ENCODE results near the gene CFAP221. TPM values are rescaled to one million over a fixed set of nuclear protein-coding genes. Genes with fewer than 3 reads are reported as not detected.

CFAP221 gene
- total RNA-seq, 3 donors from 2014 or later = 0.98 to 3.5 TPM; not detected in 1

DNA sequence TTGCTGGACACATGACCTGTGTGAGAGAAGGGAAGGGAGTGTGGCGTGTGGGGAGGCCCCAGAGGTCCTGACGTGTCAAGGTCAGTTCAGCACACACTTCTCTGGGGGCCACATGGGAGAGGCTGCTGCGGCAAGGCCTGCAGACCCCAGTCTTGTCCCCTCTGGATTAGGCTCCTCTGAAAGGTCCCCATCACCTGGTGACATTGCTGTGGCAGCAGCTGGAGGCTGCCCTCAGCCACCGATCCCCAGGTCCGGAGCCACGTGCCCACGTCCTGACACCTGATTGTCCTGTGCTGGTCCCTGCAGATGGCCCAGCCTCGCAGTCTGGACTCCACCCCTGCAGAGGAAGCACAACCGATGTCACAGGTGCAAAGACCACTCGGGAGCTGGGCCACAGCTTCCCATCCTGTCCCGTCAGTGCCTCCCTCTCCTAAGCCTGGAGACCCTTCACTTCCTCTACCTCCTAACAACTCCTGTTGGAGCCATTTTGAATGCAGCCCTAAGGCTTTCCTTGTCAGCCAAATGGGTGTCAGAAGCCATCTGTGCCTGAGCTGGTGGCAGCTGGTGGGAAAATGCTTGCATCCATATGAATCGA lies 147.5 kb downstream of the CFAP221 start:
- no peaks in the 10 kb centered on the region for H3K27me3 ChIP-seq
- TF ChIP-seq POLR2A (IDR thresholded peaks at IDR 0.05) = no peak
- no peak for TF ChIP-seq POLR2AphosphoS5 (IDR thresholded peaks at IDR 0.05)
- TF ChIP-seq, protein P1, sequence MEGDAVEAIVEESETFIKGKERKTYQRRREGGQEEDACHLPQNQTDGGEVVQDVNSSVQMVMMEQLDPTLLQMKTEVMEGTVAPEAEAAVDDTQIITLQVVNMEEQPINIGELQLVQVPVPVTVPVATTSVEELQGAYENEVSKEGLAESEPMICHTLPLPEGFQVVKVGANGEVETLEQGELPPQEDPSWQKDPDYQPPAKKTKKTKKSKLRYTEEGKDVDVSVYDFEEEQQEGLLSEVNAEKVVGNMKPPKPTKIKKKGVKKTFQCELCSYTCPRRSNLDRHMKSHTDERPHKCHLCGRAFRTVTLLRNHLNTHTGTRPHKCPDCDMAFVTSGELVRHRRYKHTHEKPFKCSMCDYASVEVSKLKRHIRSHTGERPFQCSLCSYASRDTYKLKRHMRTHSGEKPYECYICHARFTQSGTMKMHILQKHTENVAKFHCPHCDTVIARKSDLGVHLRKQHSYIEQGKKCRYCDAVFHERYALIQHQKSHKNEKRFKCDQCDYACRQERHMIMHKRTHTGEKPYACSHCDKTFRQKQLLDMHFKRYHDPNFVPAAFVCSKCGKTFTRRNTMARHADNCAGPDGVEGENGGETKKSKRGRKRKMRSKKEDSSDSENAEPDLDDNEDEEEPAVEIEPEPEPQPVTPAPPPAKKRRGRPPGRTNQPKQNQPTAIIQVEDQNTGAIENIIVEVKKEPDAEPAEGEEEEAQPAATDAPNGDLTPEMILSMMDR (IDR thresholded peaks at IDR 0.05) = no peak
- H3K4me3 ChIP-seq = no peak overlapping the region
- peaks cover 4 to 16% of the 10 kb centered on the region in 2 donors for H3K4me1 ChIP-seq
- H3K27ac ChIP-seq = no peak overlapping the region
- intact Hi-C loops (cut with DNase I; ENCODE audit: low total_unique reads) = no loop called here
- no peaks in the 10 kb centered on the region for H3K9me3 ChIP-seq
- no peak for DNase-seq (ENCODE audit: low spot score in 2 of 2)
- H3K36me3 ChIP-seq = no peaks in the 10 kb centered on the region

DNA sequence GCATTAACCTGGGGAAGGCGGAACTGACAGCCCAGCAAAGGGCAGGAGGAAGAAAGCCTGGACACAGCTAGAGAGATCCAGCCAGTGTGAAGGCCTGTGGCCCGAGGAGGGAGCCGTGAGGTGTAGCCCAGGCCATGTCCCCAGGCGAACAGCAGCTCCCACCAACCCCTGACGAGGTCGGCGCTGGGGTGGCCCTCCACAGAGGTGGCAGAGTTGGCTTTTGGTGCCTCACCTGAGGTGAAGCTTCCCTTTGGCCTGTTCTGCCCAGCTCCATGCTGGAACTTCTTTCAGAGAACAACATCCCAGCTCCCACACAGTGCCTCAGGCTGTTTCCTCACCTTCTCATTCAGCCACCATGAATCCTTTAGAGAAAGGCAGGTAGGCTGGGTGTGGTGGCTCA lies 148.1 kb downstream of the CFAP221 start:
- Histone ChIP-seq H3K27me3 (no peaks in the 10 kb centered on the region), H3K4me3 (no peak overlapping the region), H3K36me3 (no peaks in the 10 kb centered on the region), H3K9me3 (no peaks in the 10 kb centered on the region), H3K27ac (no peak overlapping the region), H3K4me1 (peaks cover 4 to 16% of the 10 kb centered on the region in 2 donors)
- intact Hi-C loops (cut with DNase I; ENCODE audit: low total_unique reads) = no loop called here
- no peak for DNase-seq (ENCODE audit: low spot score in 2 of 2)
- TF ChIP-seq, protein P1 (IDR thresholded peaks at IDR 0.05) = no peak
- TF ChIP-seq POLR2A (IDR thresholded peaks at IDR 0.05) (no peak), POLR2AphosphoS5 (IDR thresholded peaks at IDR 0.05) (no peak)

DNA sequence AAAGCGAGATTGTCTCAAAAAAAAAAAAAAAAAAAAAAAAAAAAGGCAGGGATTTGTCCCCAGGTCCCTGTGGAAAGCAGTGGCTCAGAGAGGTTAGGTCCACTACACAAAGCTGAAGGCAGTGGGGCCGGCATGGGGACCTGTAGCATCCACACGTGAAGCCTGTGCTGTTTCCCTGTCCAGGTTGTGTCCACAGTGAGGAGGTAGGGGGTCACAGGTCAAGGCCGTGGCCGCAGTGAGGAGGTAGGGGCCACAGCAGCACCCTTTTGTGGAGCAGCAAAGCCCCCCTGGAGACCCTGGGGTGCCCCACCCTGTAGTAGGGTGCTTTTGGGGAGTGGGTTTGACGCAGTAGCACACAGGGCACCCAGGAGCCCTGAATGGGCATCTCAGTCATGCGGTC lies 148.7 kb downstream of the CFAP221 start:
- no peak for DNase-seq (ENCODE audit: low spot score in 2 of 2)
- H3K4me1 ChIP-seq = peaks cover 4 to 16% of the 10 kb centered on the region in 2 donors
- no peaks in the 10 kb centered on the region for H3K9me3 ChIP-seq
- H3K27me3 ChIP-seq = no peaks in the 10 kb centered on the region
- no peak overlapping the region for H3K27ac ChIP-seq
- H3K4me3 ChIP-seq = no peak overlapping the region
- H3K36me3 ChIP-seq = no peaks in the 10 kb centered on the region
- TF ChIP-seq, protein P1 (IDR thresholded peaks at IDR 0.05) = no peak
- no peak for TF ChIP-seq POLR2A (IDR thresholded peaks at IDR 0.05)
- no peak for TF ChIP-seq POLR2AphosphoS5 (IDR thresholded peaks at IDR 0.05)
- intact Hi-C loops (cut with DNase I; ENCODE audit: low total_unique reads) = no loop called here

DNA sequence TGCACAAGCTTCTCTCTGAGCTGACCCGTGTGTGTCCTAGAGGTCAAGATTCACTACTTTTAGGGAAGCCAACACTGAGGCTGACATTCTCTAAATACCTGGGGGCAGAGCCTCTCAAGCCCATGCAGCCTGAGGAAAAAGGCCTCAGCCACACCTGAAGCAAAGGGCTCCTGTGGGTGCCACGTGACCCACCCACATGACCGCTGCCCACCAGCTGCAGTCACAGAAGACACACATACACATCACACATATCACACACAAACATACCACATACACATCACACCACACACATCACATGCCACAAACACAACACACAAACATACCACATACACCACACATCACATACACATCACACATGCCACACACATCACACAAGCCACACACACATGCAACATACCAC lies 149.3 kb downstream of the CFAP221 start:
- no peak for TF ChIP-seq POLR2A (IDR thresholded peaks at IDR 0.05)
- TF ChIP-seq POLR2AphosphoS5 (IDR thresholded peaks at IDR 0.05) = no peak
- TF ChIP-seq, protein P1 (IDR thresholded peaks at IDR 0.05) = no peak
- Histone ChIP-seq H3K4me3 (no peak overlapping the region), H3K27ac (no peak overlapping the region), H3K27me3 (no peaks in the 10 kb centered on the region), H3K4me1 (peaks cover 4 to 16% of the 10 kb centered on the region in 2 donors), H3K36me3 (no peaks in the 10 kb centered on the region), H3K9me3 (no peaks in the 10 kb centered on the region)
- DNase-seq (ENCODE audit: low spot score in 2 of 2) = no peak
- intact Hi-C loops (cut with DNase I; ENCODE audit: low total_unique reads) = no loop called here

GRCh38 chr2:119693967-119694366 lies 149.7 kb downstream of the CFAP221 start:
- H3K27me3 ChIP-seq = no peaks in the 10 kb centered on the region
- H3K36me3 ChIP-seq = no peaks in the 10 kb centered on the region
- intact Hi-C loops (cut with DNase I; ENCODE audit: low total_unique reads) = loop anchor here (2.0 kb wide), 1 partner anchor 65 kb away; the partner anchor contains the start of gene PTPN4
- H3K4me1 ChIP-seq = peaks cover 4 to 16% of the 10 kb centered on the region in 2 donors
- DNase-seq (ENCODE audit: low spot score in 2 of 2) = no peak
- no peak overlapping the region for H3K4me3 ChIP-seq
- no peaks in the 10 kb centered on the region for H3K9me3 ChIP-seq
- TF ChIP-seq, protein P1 (IDR thresholded peaks at IDR 0.05) = no peak
- no peak for TF ChIP-seq POLR2A (IDR thresholded peaks at IDR 0.05)
- TF ChIP-seq POLR2AphosphoS5 (IDR thresholded peaks at IDR 0.05) = no peak
- H3K27ac ChIP-seq = no peak overlapping the region
